Cerebellar nuclear complex (tissue), 1 donor: ENCODE results near the gene SALL4.
"Not testable (repeated sequence)": the region's sequence is repeated elsewhere in the genome, so short reads cannot be mapped to it uniquely, and the experiment has no call there.

Experiments used
- DNase-seq, 2 experiments: peaks; one replicate each; lab custom pipeline; 2025; lab: John Stamatoyannopoulos, UW

The SALL4 gene

GRCh38 chr20:51801823-51802123, 548 bp downstream of the SALL4 start:
- no peak for DNase-seq

GRCh38 chr20:51801122-51801822, 1.0 kb downstream of the SALL4 start:
- no peak for DNase-seq

GRCh38 chr20:51800872-51801121, 1.5 kb downstream of the SALL4 start:
- no peak for DNase-seq

- no peak for DNase-seq
These were observed 2.1 kb downstream of the SALL4 start for GRCh38 chr20:51800060-51800871.

GRCh38 chr20:51799401-51799860, 2.9 kb downstream of the SALL4 start:
- DNase-seq = no peak

- DNase-seq = no peak
These were observed 4.8 kb downstream of the SALL4 start for GRCh38 chr20:51797357-51798025.

- no peak for DNase-seq
These were observed 6.0 kb downstream of the SALL4 start for GRCh38 chr20:51796340-51796739.

- DNase-seq = no peak
These were observed 9.4 kb downstream of the SALL4 start for GRCh38 chr20:51792960-51793359.

- DNase-seq = no peak
These were observed 10.7 kb downstream of the SALL4 start for GRCh38 chr20:51791626-51792025.

- no peak for DNase-seq
These were observed 12.1 kb downstream of the SALL4 start for GRCh38 chr20:51790256-51790655.

- no peak for DNase-seq
These were observed 12.9 kb downstream of the SALL4 start for GRCh38 chr20:51789434-51789833.

- no peak for DNase-seq
These were observed 13.5 kb downstream of the SALL4 start for GRCh38 chr20:51788822-51789221.

- no peak for DNase-seq
These were observed 18.0 kb downstream of the SALL4 start for GRCh38 chr20:51784299-51784698.

GRCh38 chr20:51778229-51778759, 24.0 kb downstream of the SALL4 start:
- not testable (repeated sequence) for DNase-seq

GRCh38 chr20:51775241-51775640, 27.1 kb downstream of the SALL4 start:
- DNase-seq = no peak

GRCh38 chr20:51772236-51772635, 30.1 kb downstream of the SALL4 start:
- DNase-seq = no peak

- DNase-seq = no peak
These were observed 32.2 kb downstream of the SALL4 start for GRCh38 chr20:51769976-51770615.

GRCh38 chr20:51768759-51769517, 33.4 kb downstream of the SALL4 start:
- DNase-seq = no peak

GRCh38 chr20:51767867-51768758, 34.2 kb downstream of the SALL4 start, which contains the start of gene ATP9A:
ATP9A (minus strand) TSS chr20:51768390; CDS start chr20:51768369, 21 bp downstream.
- DNase-seq = no peak
